Activated CD4-positive, alpha-beta T cell treated with anti-CD3 and anti-CD28 coated beads, Interleukin-2, amount 50 U/mL, for 24 hours (primary cell): ENCODE measurements around the gene RABL6.
"Not testable (repeated sequence)": the region's sequence is repeated elsewhere in the genome, so short reads cannot be mapped to it uniquely, and the experiment has no call there.

Source experiments
- DNase-seq, 2 donors: peaks; one replicate each; pipeline ENCODE4 v3.0.0-alpha.2; 2020; ENCODE audit warnings: low read depth in 1 of 2, low spot score in 1 of 2

RABL6 gene

GRCh38 chr9:136794281-136794999 lies 13.3 kb upstream of the RABL6 start:
- no peak for DNase-seq

GRCh38 chr9:136795000-136795348 lies 12.8 kb upstream of the RABL6 start:
- DNase-seq, result no peak

- no peak for DNase-seq
Observed at GRCh38 chr9:136796238-136796774, 11.4 kb upstream of the RABL6 start, which contains the start of gene CCDC183. Gene CCDC183, plus strand, starts transcription at chr9:136796338. Its CDS starts 60 bp downstream, at chr9:136796398.

GRCh38 chr9:136796775-136797347 lies 10.9 kb upstream of the RABL6 start:
- not testable (repeated sequence) for DNase-seq

GRCh38 chr9:136798708-136799078 lies 9.1 kb upstream of the RABL6 start:
- DNase-seq, result no peak

GRCh38 chr9:136799079-136799853 lies 8.5 kb upstream of the RABL6 start:
- DNase-seq, result no peak

GRCh38 chr9:136799854-136800657 lies 7.7 kb upstream of the RABL6 start:
- peak; percentile 54 to 81 for DNase-seq

- no peak for DNase-seq
Observed at GRCh38 chr9:136802321-136802720, 5.4 kb upstream of the RABL6 start.

- not testable (repeated sequence) for DNase-seq
Observed at GRCh38 chr9:136803009-136803550, 4.7 kb upstream of the RABL6 start.

- no peak for DNase-seq
Observed at GRCh38 chr9:136803551-136804508, 3.9 kb upstream of the RABL6 start.

GRCh38 chr9:136804509-136805206 lies 3.1 kb upstream of the RABL6 start:
- no peak for DNase-seq

- no peak for DNase-seq
Observed at GRCh38 chr9:136805207-136805740, 2.5 kb upstream of the RABL6 start.

- no peak for DNase-seq
Observed at GRCh38 chr9:136806067-136806466, 1.7 kb upstream of the RABL6 start.

- no peak for DNase-seq
Observed at GRCh38 chr9:136806631-136807201, 1.0 kb upstream of the RABL6 start.

GRCh38 chr9:136808075-136808805 lies 492 bp downstream of the RABL6 start:
- DNase-seq, result peak in 1 of 2 donors; percentile 32

- DNase-seq, result no peak
Observed at GRCh38 chr9:136808806-136809158, 1.0 kb downstream of the RABL6 start.

- no peak for DNase-seq
Observed at GRCh38 chr9:136814725-136815421, 7.1 kb downstream of the RABL6 start.
